ENCODE measurements around the gene ZNF511. TPM values are rescaled to one million over a fixed set of nuclear protein-coding genes. Genes with fewer than 3 reads are reported as not detected.

The ZNF511 gene
- total and polyA plus RNA-seq, 2 of the 4 experiments (the other 2 are of a cell fraction): 13.6 to 32.6 TPM

DNA sequence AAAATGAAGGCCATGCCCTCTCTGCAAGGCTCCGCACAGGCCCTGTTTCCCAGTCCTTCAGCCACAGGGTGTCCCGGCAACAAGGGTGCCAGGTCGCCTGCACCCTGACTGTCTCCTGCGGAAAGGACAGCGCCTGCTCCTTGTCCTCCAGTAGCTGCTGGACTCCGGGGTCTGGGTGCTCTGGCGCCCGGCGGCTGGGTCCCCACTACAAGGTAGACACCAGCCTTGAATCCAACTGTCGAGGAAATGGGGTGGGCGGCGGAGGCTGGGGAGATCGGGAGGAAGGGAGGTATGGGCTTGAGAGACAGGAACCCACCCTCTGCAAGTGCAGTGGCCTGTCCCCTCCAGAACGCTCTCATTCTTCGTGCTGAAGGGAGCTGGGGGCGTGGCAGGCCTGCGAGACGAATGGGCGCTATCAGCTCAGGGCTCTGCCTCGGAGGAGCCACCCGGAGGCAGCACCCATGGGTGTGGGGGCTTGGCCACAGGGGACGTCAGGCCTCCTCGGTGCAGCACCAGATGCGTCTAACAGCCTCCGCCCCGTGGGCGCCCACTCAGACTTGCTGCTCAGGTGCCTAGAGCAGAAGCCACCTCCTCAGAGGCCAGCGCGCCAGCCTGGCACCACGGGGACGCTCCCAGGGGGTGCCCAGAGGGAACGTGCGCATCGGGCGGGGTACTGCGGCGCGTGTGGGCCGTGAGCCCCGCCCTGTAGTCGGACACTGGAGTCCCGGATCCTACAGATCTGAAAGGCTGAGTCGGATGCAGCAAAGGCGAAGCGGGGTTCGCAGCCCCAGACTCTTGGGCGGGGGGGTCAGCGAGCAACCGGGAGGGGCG is 47.6 kb upstream of the ZNF511 start (continued):
- TF ChIP-seq RCOR1 (IDR thresholded peaks at IDR 0.05; ENCODE audit: insufficient replicate concordance, low read length): no peak

DNA sequence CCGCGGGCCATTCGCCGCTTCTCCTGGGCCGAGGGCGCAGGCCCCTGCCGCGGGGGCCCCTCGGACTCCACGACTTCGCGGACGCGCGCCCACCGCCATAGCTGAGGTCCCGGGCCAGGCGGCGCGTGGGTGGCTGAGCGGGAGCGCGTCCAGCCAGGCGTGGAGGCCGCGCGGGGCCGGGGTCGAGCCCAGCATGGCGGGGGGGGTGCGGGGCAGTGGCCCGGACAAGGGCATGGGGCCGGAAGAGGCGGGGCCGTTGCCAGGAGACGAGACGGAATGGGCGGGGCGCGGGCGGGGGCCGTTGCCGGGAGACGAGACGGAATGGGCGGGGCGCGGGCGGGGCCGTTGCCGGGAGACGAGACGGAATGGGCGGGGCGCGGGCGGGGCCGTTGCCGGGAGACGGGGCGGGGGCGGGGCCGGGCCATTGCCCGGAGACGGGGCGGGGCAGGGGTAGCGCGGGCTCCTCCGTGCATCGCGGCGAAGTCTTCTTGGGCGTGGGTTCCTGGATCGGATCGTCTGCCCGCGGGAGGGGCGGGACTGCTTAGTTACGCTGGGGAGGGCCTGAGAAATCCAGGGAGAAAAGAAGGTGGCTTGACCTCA is 46.9 kb upstream of the ZNF511 start:
- ATAC-seq (ENCODE audit: low read depth) (peak; percentile 76), DNase-seq (peak; percentile 38)
- no peaks in the 10 kb centered on the region; the same call in 1 of the 2 replicates for H3K27me3 ChIP-seq (ENCODE audit: control insufficient read depth, insufficient read depth, low read length)
- CTCF ChIA-PET: interaction anchor here (1.9 kb wide), 1 partner anchor 46 kb away, joined by 5 read pairs; no protein-coding TSS in a partner anchor
- no peaks in the 10 kb centered on the region for H4K20me1 ChIP-seq (ENCODE audit: insufficient read depth, low read length)
- H3K36me3 ChIP-seq (ENCODE audit: control insufficient read depth, insufficient read depth, low read length): no peaks in the 10 kb centered on the region
- H3K27ac ChIP-seq (ENCODE audit: insufficient read depth, low read length): peak overlapping the region; percentile 91
- 0 out of 2 replicates have a peak overlapping the region, but pooled peaks have one; percentile 48 for H3K14ac ChIP-seq (replicated peaks; ENCODE audit: low read depth, low read length)
- H4K91ac ChIP-seq (ENCODE audit: insufficient read depth, low read depth, low read length): peak overlapping the region; percentile 76; the same call in 1 of the 2 replicates
- H3K56ac ChIP-seq (ENCODE audit: extremely low read depth, insufficient read depth, low read length): no peak overlapping the region
- H2AK5ac ChIP-seq (ENCODE audit: low read depth, low read length): peak overlapping the region; percentile 62; the same call in 1 of the 2 replicates
- in situ Hi-C loops (cut with MboI; ENCODE audit: low sequenced_read_pairs): loop anchor here (25.0 kb wide), 1 partner anchor 600 kb away; no protein-coding TSS in a partner anchor
- H3K4ac ChIP-seq (ENCODE audit: low read depth, low read length): peak overlapping the region; percentile 90
- H2BK20ac ChIP-seq (ENCODE audit: low read depth, low read length): no peak overlapping the region
- H3K4me3 ChIP-seq (ENCODE audit: insufficient read depth, low read depth, low read length): peak overlapping the region; percentile 66
- H2BK5ac ChIP-seq (ENCODE audit: low read depth, low read length, poor library complexity, severe bottlenecking): peak overlapping the region; percentile 91
- H3K23ac ChIP-seq (ENCODE audit: low read depth, low read length): no peak overlapping the region
- BruUV-seq (replicated peaks): no TSS peak
- intact Hi-C loops (cut with micrococcal nuclease): loop anchor here (1.0 to 5.0 kb wide), 2 partner anchors 14 to 45 kb away; partner anchors contain the start of genes ADAM8, TUBGCP2 and ZNF511
- POLR2A ChIA-PET (ENCODE audit: unreplicated experiment): no interaction called here
- 0 out of 3 replicates have a peak overlapping the region, but pooled peaks have one; percentile 5 for H2BK15ac ChIP-seq (ENCODE audit: low read depth, low read length)
- H3K9ac ChIP-seq (ENCODE audit: low read depth, low read length): peak overlapping the region; percentile 60
- peaks cover 0 to 4% of the 10 kb centered on the region in 2 experiments; a peak in 1 of 4 replicates for H3K79me1 ChIP-seq (ENCODE audit: low read depth in 1 of 2, low read length in 2 of 2)
- WGBS, 2 experiments (ENCODE audit: extremely low coverage in 2 of 2, insufficient read length in 1 of 2): 0% methylated on average over 11 of the region's 79 CpGs; no CpG with 5 or more reads in 1 of the 2 experiments
- peak overlapping the region; percentile 93 for H2AFZ ChIP-seq (replicated peaks; ENCODE audit: low read length, poor library complexity)
- H3K4me2 ChIP-seq (ENCODE audit: low read depth, low read length): peak overlapping the region; percentile 91
- H2BK120ac ChIP-seq (ENCODE audit: low read depth, low read length): peak overlapping the region; percentile 62; the same call in 1 of the 2 replicates
- peak overlapping the region; percentile 2 for H3K18ac ChIP-seq (ENCODE audit: low read depth, low read length)
- no peak for TF ChIP-seq MXI1 (IDR thresholded peaks at IDR 0.05; ENCODE audit: borderline replicate concordance, low read depth, low read length)
- no peak for TF ChIP-seq RAD21 (IDR thresholded peaks at IDR 0.05; ENCODE audit: low read length)
- no peak for TF ChIP-seq BHLHE40 (IDR thresholded peaks at IDR 0.05; ENCODE audit: low read depth, low read length)
- TF ChIP-seq, protein P1, sequence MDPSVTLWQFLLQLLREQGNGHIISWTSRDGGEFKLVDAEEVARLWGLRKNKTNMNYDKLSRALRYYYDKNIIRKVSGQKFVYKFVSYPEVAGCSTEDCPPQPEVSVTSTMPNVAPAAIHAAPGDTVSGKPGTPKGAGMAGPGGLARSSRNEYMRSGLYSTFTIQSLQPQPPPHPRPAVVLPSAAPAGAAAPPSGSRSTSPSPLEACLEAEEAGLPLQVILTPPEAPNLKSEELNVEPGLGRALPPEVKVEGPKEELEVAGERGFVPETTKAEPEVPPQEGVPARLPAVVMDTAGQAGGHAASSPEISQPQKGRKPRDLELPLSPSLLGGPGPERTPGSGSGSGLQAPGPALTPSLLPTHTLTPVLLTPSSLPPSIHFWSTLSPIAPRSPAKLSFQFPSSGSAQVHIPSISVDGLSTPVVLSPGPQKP (IDR thresholded peaks at IDR 0.05; ENCODE audit: borderline replicate concordance, low read depth, low read length): no peak
- peak; percentile 56; the same call in 1 of the 2 replicates for TF ChIP-seq POLR2A (IDR thresholded peaks at IDR 0.05; ENCODE audit: low read depth, low read length)
- TF ChIP-seq, protein P2, sequence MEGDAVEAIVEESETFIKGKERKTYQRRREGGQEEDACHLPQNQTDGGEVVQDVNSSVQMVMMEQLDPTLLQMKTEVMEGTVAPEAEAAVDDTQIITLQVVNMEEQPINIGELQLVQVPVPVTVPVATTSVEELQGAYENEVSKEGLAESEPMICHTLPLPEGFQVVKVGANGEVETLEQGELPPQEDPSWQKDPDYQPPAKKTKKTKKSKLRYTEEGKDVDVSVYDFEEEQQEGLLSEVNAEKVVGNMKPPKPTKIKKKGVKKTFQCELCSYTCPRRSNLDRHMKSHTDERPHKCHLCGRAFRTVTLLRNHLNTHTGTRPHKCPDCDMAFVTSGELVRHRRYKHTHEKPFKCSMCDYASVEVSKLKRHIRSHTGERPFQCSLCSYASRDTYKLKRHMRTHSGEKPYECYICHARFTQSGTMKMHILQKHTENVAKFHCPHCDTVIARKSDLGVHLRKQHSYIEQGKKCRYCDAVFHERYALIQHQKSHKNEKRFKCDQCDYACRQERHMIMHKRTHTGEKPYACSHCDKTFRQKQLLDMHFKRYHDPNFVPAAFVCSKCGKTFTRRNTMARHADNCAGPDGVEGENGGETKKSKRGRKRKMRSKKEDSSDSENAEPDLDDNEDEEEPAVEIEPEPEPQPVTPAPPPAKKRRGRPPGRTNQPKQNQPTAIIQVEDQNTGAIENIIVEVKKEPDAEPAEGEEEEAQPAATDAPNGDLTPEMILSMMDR (conservative IDR thresholded peaks at IDR 0.05; ENCODE audit: low read depth, low read length): no peak
- H4K8ac ChIP-seq (ENCODE audit: low read depth in 2 of 2, low read length in 2 of 2): peak overlapping the region; percentile 74 to 94; a peak in 3 of 4 replicates
- dilution Hi-C loops (cut with HindIII; ENCODE audit: low sequenced_read_pairs, unreplicated experiment): no loop called here
- peak overlapping the region; percentile 99 for H2AK9ac ChIP-seq (replicated peaks; ENCODE audit: low read depth, low read length, poor library complexity)
- H3K9me3 ChIP-seq (ENCODE audit: control insufficient read depth, insufficient read depth, low read length): no peaks in the 10 kb centered on the region
- H3K9me1 ChIP-seq (ENCODE audit: insufficient read depth, low read length): peaks cover 18% of the 10 kb centered on the region
- peaks cover 21% of the 10 kb centered on the region for H3K4me1 ChIP-seq (ENCODE audit: control insufficient read depth, insufficient read depth, low read length)
- H4K5ac ChIP-seq (ENCODE audit: low read depth, low read length): peak overlapping the region; percentile 70
